T-cell (primary cell): ENCODE measurements around the gene BAIAP2L2. TPM values are rescaled to one million over a fixed set of nuclear protein-coding genes. Genes with fewer than 3 reads are reported as not detected.

Source experiments
- ATAC-seq, 4 experiments: fragments of 200-7000 bp in 3 of 4; fragments of 150-1000 bp in 1 of 4; cut with Tn5 transposase; replicated peaks in 1 of 4; 1 replicate in 3 of 4; 2 replicates in 1 of 4; pipeline ENCODE4 v1.10.0; 2021; ENCODE audit warnings: moderate library complexity in 3 of 4, mild to moderate bottlenecking in 2 of 4, moderate number of reproducible peaks in 1 of 4
- CTCF ChIA-PET, 2 donors: fragments of 300-600 bp; sonication (Branson Sonifier 250); formaldehyde crosslinking; loops; one replicate each; lab custom pipeline; 2022; ENCODE audit warnings: antibody characterized with exemption in 2 of 2; lab: Charles Lee
- POLR2A ChIA-PET, 2 donors: fragments of 300-600 bp; sonication (Branson Sonifier 250); formaldehyde crosslinking; loops; one replicate each; lab custom pipeline; 2022; ENCODE audit warnings: antibody characterized with exemption in 2 of 2; lab: Charles Lee
- DNase-seq, 35 experiments: peaks; one replicate each; pipeline versions ENCODE4 v3.0.0 to v3.0.0-alpha.2; 2013 to 2023
- H3K27ac ChIP-seq: one replicate; pipeline ENCODE4 v1.5.1; 2013; ENCODE audit warnings: low read length
- H3K27me3 ChIP-seq, 2 experiments: replicated peaks in 1 of 2; 1 replicate in 1 of 2; 2 replicates in 1 of 2; pipeline versions ENCODE4 v1.6.1 to v1.7.0; 2013; ENCODE audit warnings: low read length in 1 of 2, mixed read lengths in 1 of 2; ENCODE audit not compliant: control insufficient read depth in 2 of 2, insufficient read depth in 2 of 2; ENCODE audit errors: extremely low read depth in 1 of 2
- H3K36me3 ChIP-seq, 2 donors: 1 replicate in 1 of 2; 2 replicates in 1 of 2; pipeline versions ENCODE4 v1.6.1 to v1.7.0; 2013; ENCODE audit warnings: low read length in 1 of 2; ENCODE audit not compliant: control insufficient read depth in 2 of 2, insufficient read depth in 1 of 2; ENCODE audit errors: extremely low read depth in 1 of 2
- H3K4me1 ChIP-seq, 2 experiments: 1 replicate in 1 of 2; 2 replicates in 1 of 2; pipeline versions ENCODE4 v1.6.1 to v1.7.0; 2013; ENCODE audit warnings: low read length in 2 of 2, mixed read lengths in 1 of 2; ENCODE audit not compliant: insufficient read depth in 2 of 2, control insufficient read depth in 1 of 2; ENCODE audit errors: extremely low read depth in 1 of 2
- H3K4me3 ChIP-seq, 2 donors: 1 replicate in 1 of 2; 2 replicates in 1 of 2; pipeline versions ENCODE4 v1.5.1 to v1.7.0; 2013; ENCODE audit warnings: mild to moderate bottlenecking in 2 of 2, low read length in 1 of 2, moderate library complexity in 1 of 2; ENCODE audit not compliant: control insufficient read depth in 1 of 2; ENCODE audit errors: extremely low read depth in 1 of 2
- H3K9me3 ChIP-seq: 2 replicates; pipeline ENCODE4 v1.7.0; 2013
- H3K27ac Mint-ChIP-seq, 2 donors: one replicate each; pipeline ENCODE4 v1.8.0; 2020 to 2021; ENCODE audit warnings: mild to moderate bottlenecking in 2 of 2, mixed read lengths in 2 of 2
- H3K27me3 Mint-ChIP-seq, 2 donors: one replicate each; pipeline ENCODE4 v1.8.0; 2021 to 2022; ENCODE audit warnings: mixed read lengths in 2 of 2
- H3K36me3 Mint-ChIP-seq: one replicate; pipeline ENCODE4 v1.8.0; 2021; ENCODE audit warnings: mixed read lengths
- H3K4me1 Mint-ChIP-seq, 3 donors: one replicate each; pipeline ENCODE4 v1.8.0; 2020 to 2022; ENCODE audit warnings: mixed read lengths in 3 of 3, mild to moderate bottlenecking in 1 of 3
- H3K4me3 Mint-ChIP-seq, 3 donors: one replicate each; pipeline ENCODE4 v1.8.0; 2020 to 2022; ENCODE audit warnings: mild to moderate bottlenecking in 3 of 3, mixed read lengths in 3 of 3, moderate library complexity in 3 of 3
- H3K9me3 Mint-ChIP-seq, 3 donors: one replicate each; pipeline ENCODE4 v1.8.0; 2020 to 2022; ENCODE audit warnings: mixed read lengths in 3 of 3
- WGBS: methylation state at CpG from one replicate; pipeline ENCODE4 v1.1.5; 2013; ENCODE audit warnings: missing lambda C conversion rate; ENCODE audit not compliant: insufficient coverage; 5-methylcytosine and 5-hydroxymethylcytosine counted together
- total RNA-seq, 35 experiments: library from RNA in 6 of 35; stranded (reverse) in 6 of 35; fragments of 120-200 nt in 1 of 35; gene quantifications; one replicate each; pipeline versions ENCODE4 v1.2.1 to v1.2.4 and lab custom pipeline; 2013 to 2026

The BAIAP2L2 gene
- total RNA-seq, 5 donors from 2014 or later (not counting 1 experiment from before 2014, with no cell fraction given), result 1.3 to 4.4 (median 3.2) TPM

- Mint-ChIP-seq H3K4me3 (no peak within 1 kb of the TSS), H3K4me1 (peaks cover 0 to 7% (median 1%) of the 10 kb centered on the region in 3 donors), H3K9me3 (no peaks in the 10 kb centered on the region), H3K27me3 (peaks cover 13 to 35% of the 10 kb centered on the region in 2 donors), H3K36me3 (peaks cover 10% of the 10 kb centered on the region), H3K27ac (no peak within 1 kb of the TSS)
- Histone ChIP-seq H3K27me3 (peaks cover 0 to 58% of the 10 kb centered on the region in 2 experiments), H3K9me3 (no peaks in the 10 kb centered on the region), H3K4me3 (no peak within 1 kb of the TSS), H3K4me1 (peaks cover 0 to 21% of the 10 kb centered on the region in 2 experiments), H3K36me3 (peaks cover 2 to 3% of the 10 kb centered on the region in 2 donors), H3K27ac (no peak within 1 kb of the TSS)
- ATAC-seq (no peak), DNase-seq (no peak)
- ChIA-PET CTCF (interaction anchor here in 1 of 2 donors (0.6 to 0.7 kb wide), 2 partner anchors 30 to 1699 kb away, joined by 7 to 10 read pairs; no protein-coding TSS in a partner anchor), POLR2A (no interaction called here)
- WGBS, result 83% methylated on average over 2 of the region's 16 CpGs
Measured at GRCh38 chr22:38083931-38084631, 26.4 kb downstream of the BAIAP2L2 start, which contains the start of gene SLC16A8. Gene SLC16A8, minus strand, starts transcription at chr22:38084184. Its CDS starts 1,311 bp downstream, at chr22:38082873.

GRCh38 chr22:38082986-38083710 is 27.3 kb downstream of the BAIAP2L2 start:
- CTCF ChIA-PET, result no interaction called here
- H3K4me1 ChIP-seq, result peaks cover 0 to 16% of the 10 kb centered on the region in 2 experiments
- DNase-seq, result no peak

GRCh38 chr22:38081941-38082828 is 28.3 kb downstream of the BAIAP2L2 start:
- Mint-ChIP-seq H3K4me3 (peak overlapping the region in 1 of 3 donors; percentile 35), H3K27ac (no peak overlapping the region), H3K9me3 (no peaks in the 10 kb centered on the region), H3K4me1 (peaks cover 0 to 7% (median 1%) of the 10 kb centered on the region in 3 donors), H3K27me3 (peaks cover 13 to 25% of the 10 kb centered on the region in 2 donors), H3K36me3 (peaks cover under 1% of the 10 kb centered on the region)
- Histone ChIP-seq H3K36me3 (peaks cover 2 to 3% of the 10 kb centered on the region in 2 donors), H3K9me3 (no peaks in the 10 kb centered on the region), H3K4me3 (peak overlapping the region in 1 of 2 donors; percentile 52), H3K27ac (no peak overlapping the region), H3K27me3 (peaks cover 0 to 54% of the 10 kb centered on the region in 2 experiments), H3K4me1 (peaks cover 0 to 16% of the 10 kb centered on the region in 2 experiments)
- ChIA-PET POLR2A (no interaction called here), CTCF (no interaction called here)
- ATAC-seq, result no peak
- no peak for DNase-seq
- WGBS, result 9% methylated on average over 41 of the region's 52 CpGs

More at GRCh38 chr22:38082986-38083710, 27.3 kb downstream of the BAIAP2L2 start:
- H3K27me3 ChIP-seq, result peaks cover 0 to 56% of the 10 kb centered on the region in 2 experiments
- no peak overlapping the region for H3K4me3 ChIP-seq
- no peak for ATAC-seq
- Mint-ChIP-seq H3K36me3 (peaks cover 8% of the 10 kb centered on the region), H3K4me1 (peaks cover 0 to 7% (median 1%) of the 10 kb centered on the region in 3 donors), H3K27ac (no peak overlapping the region), H3K9me3 (no peaks in the 10 kb centered on the region), H3K27me3 (peaks cover 13 to 32% of the 10 kb centered on the region in 2 donors), H3K4me3 (no peak overlapping the region)
- POLR2A ChIA-PET, result no interaction called here
- no peaks in the 10 kb centered on the region for H3K9me3 ChIP-seq
- H3K27ac ChIP-seq, result no peak overlapping the region
- H3K36me3 ChIP-seq, result peaks cover 2 to 3% of the 10 kb centered on the region in 2 donors
- WGBS, result 80% methylated on average over 19 of the region's 24 CpGs

DNA sequence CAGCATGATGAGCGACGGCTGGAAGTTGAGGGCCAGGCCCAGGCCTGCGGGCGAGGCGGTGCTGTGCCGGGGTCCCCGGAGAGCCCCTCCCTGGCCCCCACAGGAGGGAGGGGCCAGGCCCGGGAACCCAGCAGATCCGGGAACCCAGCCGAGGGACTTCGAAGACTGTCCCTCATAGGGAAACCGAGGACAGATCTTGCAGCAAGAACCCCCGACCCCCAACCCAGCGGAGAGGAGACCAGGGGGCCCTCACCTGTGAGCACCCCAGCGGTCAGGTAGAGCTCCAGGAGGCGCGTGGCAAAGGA is 28.9 kb downstream of the BAIAP2L2 start:
- Histone ChIP-seq H3K27ac (no peak overlapping the region), H3K4me1 (peaks cover 0 to 16% of the 10 kb centered on the region in 2 experiments), H3K27me3 (peaks cover 0 to 54% of the 10 kb centered on the region in 2 experiments), H3K36me3 (peaks cover 2 to 3% of the 10 kb centered on the region in 2 donors), H3K9me3 (no peaks in the 10 kb centered on the region), H3K4me3 (peak overlapping the region in 1 of 2 donors; percentile 52)
- Mint-ChIP-seq H3K4me1 (peaks cover 0 to 7% (median 1%) of the 10 kb centered on the region in 3 donors), H3K4me3 (peak overlapping the region in 1 of 3 donors; percentile 35), H3K27me3 (peaks cover 13 to 25% of the 10 kb centered on the region in 2 donors), H3K27ac (no peak overlapping the region), H3K9me3 (no peaks in the 10 kb centered on the region), H3K36me3 (no peaks in the 10 kb centered on the region)
- WGBS, result 11% methylated on average over 17 of the region's 17 CpGs
- DNase-seq, result no peak
- POLR2A ChIA-PET, result no interaction called here
- peak in 2 of 4 experiments; percentile 12 to 14 for ATAC-seq
- CTCF ChIA-PET, result no interaction called here

DNA sequence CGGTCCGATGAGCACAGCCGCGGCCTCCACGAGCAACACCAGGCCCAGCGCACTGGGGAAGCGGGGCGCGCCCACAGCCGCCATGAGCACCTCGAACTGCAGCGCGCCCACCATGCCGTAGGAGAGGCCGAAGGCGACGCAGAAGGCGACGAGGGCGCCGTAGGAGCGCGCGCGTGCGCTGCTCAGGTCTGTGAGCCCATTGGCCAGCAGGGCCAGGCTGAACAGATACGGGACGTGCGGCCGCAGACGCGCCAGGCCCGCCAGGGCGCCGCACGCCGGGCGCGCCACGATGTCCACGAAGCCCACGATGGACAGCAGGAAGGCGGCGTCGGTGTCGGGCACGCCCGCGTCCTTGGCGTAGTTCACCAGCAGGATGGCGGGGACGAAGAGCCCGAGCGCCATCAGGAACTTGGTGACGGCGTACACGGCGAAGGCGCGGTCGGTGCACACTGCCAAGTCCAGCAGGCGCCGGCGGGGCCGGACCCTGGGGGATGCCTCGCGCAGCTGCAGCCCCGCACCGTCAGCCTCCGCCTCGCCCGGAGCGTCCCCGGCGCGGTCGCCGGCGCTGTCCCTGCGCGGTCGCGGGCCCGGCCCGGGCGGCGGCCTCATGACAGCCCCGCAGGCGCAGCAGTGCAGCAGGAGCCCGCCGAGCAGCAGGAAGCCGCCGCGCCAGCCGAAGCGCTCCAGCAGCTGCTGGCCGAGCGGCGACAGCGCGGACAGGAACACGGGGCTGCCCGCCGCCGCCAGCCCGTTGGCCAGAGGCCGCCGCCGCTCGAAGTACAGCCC is 29.4 kb downstream of the BAIAP2L2 start:
- Histone ChIP-seq H3K36me3 (peaks cover 1 to 2% of the 10 kb centered on the region in 2 donors), H3K27me3 (peaks cover 0 to 54% of the 10 kb centered on the region in 2 experiments), H3K4me3 (peak overlapping the region in 1 of 2 donors; percentile 52), H3K4me1 (peaks cover 0 to 16% of the 10 kb centered on the region in 2 experiments), H3K9me3 (no peaks in the 10 kb centered on the region), H3K27ac (no peak overlapping the region)
- H3K4me1 Mint-ChIP-seq, result peaks cover 0 to 7% (median 1%) of the 10 kb centered on the region in 3 donors
- DNase-seq (no peak), ATAC-seq (peak; percentile 34 to 43 (median 36))
- H3K4me3 Mint-ChIP-seq, result no peak overlapping the region
- no peaks in the 10 kb centered on the region for H3K9me3 Mint-ChIP-seq
- no peak overlapping the region for H3K27ac Mint-ChIP-seq
- WGBS, result 11% methylated on average over 110 of the region's 110 CpGs
- ChIA-PET POLR2A (no interaction called here), CTCF (no interaction called here)
- H3K36me3 Mint-ChIP-seq, result no peaks in the 10 kb centered on the region
- peaks cover 13 to 25% of the 10 kb centered on the region in 2 donors for H3K27me3 Mint-ChIP-seq
